Neuronal stem cell (in vitro differentiated cells): Measurements from ENCODE around the gene PIM2.

Source experiments
- DNase-seq: peaks from one replicate; pipeline ENCODE4 v3.0.0-alpha.2; 2013; ENCODE audit warnings: low spot score
- H2AFZ ChIP-seq: one replicate; pipeline ENCODE4 v1.6.1; 2013; ENCODE audit warnings: mild to moderate bottlenecking, low read length, inconsistent platforms
- H2AK5ac ChIP-seq: 2 replicates; pipeline ENCODE4 v1.6.1; 2013; ENCODE audit warnings: low read depth, mild to moderate bottlenecking, inconsistent platforms, low read length, moderate library complexity, mixed read lengths
- H2BK120ac ChIP-seq: 2 replicates; pipeline ENCODE4 v1.6.1; 2013; ENCODE audit warnings: low read depth, mild to moderate bottlenecking, inconsistent platforms, low read length, moderate library complexity, mixed read lengths
- H2BK12ac ChIP-seq: one replicate; pipeline ENCODE4 v1.6.1; 2013; ENCODE audit warnings: low read length, inconsistent platforms
- H2BK15ac ChIP-seq: 2 replicates; pipeline ENCODE4 v1.6.1; 2013; ENCODE audit warnings: mild to moderate bottlenecking, low read length, inconsistent platforms, mixed read lengths
- H2BK5ac ChIP-seq: one replicate; pipeline ENCODE4 v1.6.1; 2013; ENCODE audit warnings: inconsistent platforms, mild to moderate bottlenecking, low read length, moderate library complexity
- H3K14ac ChIP-seq: one replicate; pipeline ENCODE4 v1.6.1; 2013; ENCODE audit warnings: low read length, inconsistent platforms
- H3K18ac ChIP-seq: 2 replicates; pipeline ENCODE4 v1.6.1; 2013; ENCODE audit warnings: low read length, inconsistent platforms
- H3K23ac ChIP-seq: 2 replicates; pipeline ENCODE4 v1.6.1; 2013; ENCODE audit warnings: low read depth, mild to moderate bottlenecking, mixed read lengths, low read length, inconsistent platforms; ENCODE audit not compliant: poor library complexity
- H3K27ac ChIP-seq: replicated peaks from 3 replicates; pipeline ENCODE4 v1.5.1; 2013; ENCODE audit warnings: low read length, inconsistent platforms
- H3K27me3 ChIP-seq, 3 experiments: 2 replicates each; pipeline ENCODE4 v1.6.1; 2013; ENCODE audit warnings: low read length in 3 of 3, mild to moderate bottlenecking in 2 of 3, inconsistent platforms in 1 of 3, low read depth in 1 of 3, mixed read lengths in 1 of 3, moderate library complexity in 1 of 3; ENCODE audit not compliant: control insufficient read depth in 3 of 3, insufficient read depth in 3 of 3
- H3K36me3 ChIP-seq, 2 donors: replicated peaks in 1 of 2; 2 replicates each; pipeline ENCODE4 v1.6.1; 2013; ENCODE audit warnings: low read length in 2 of 2; ENCODE audit not compliant: control insufficient read depth in 2 of 2, insufficient read depth in 2 of 2
- H3K4ac ChIP-seq: 2 replicates; pipeline ENCODE4 v1.6.1; 2013; ENCODE audit warnings: inconsistent platforms, mild to moderate bottlenecking, low read length, moderate library complexity
- H3K4me1 ChIP-seq, 2 donors: 1 replicate in 1 of 2; 2 replicates in 1 of 2; pipeline ENCODE4 v1.6.1; 2013; ENCODE audit warnings: low read length in 2 of 2, low read depth in 1 of 2; ENCODE audit not compliant: control insufficient read depth in 2 of 2, insufficient read depth in 1 of 2
- H3K4me2 ChIP-seq: one replicate; pipeline ENCODE4 v1.6.1; 2013; ENCODE audit warnings: mild to moderate bottlenecking, low read length, inconsistent platforms; ENCODE audit not compliant: insufficient read depth, poor library complexity, severe bottlenecking
- H3K4me3 ChIP-seq, 2 donors: 2 replicates each; pipeline ENCODE4 v1.5.1; 2013; ENCODE audit warnings: low read length in 2 of 2, mild to moderate bottlenecking in 2 of 2, inconsistent platforms in 1 of 2, moderate library complexity in 1 of 2
- H3K79me1 ChIP-seq: one replicate; pipeline ENCODE4 v1.6.1; 2013; ENCODE audit warnings: low read depth, mild to moderate bottlenecking, inconsistent platforms, low read length, moderate library complexity
- H3K9ac ChIP-seq: one replicate; pipeline ENCODE4 v1.6.1; 2013; ENCODE audit warnings: mild to moderate bottlenecking, low read depth, low read length, inconsistent platforms; ENCODE audit not compliant: poor library complexity
- H3K9me3 ChIP-seq, 2 donors: replicated peaks in 1 of 2; 2 replicates each; pipeline versions ENCODE3 to v1.6.1; 2013; ENCODE audit warnings: low read length in 2 of 2, mild to moderate bottlenecking in 2 of 2, inconsistent platforms in 1 of 2, low read depth in 1 of 2, mixed read lengths in 1 of 2, moderate library complexity in 1 of 2; ENCODE audit not compliant: control insufficient read depth in 2 of 2, insufficient read depth in 1 of 2
- H4K8ac ChIP-seq: one replicate; pipeline ENCODE4 v1.6.1; 2013; ENCODE audit warnings: low read depth, mild to moderate bottlenecking, inconsistent platforms, low read length, moderate library complexity
- H4K91ac ChIP-seq: one replicate; pipeline ENCODE4 v1.6.1; 2013; ENCODE audit warnings: low read length, low read depth, mild to moderate bottlenecking, inconsistent platforms; ENCODE audit not compliant: poor library complexity
- WGBS, 2 donors: extraction: QIAGEN DNeasy Blood & Tissue Kit; methylation state at CpG; one replicate each; pipeline ENCODE4 v1.1.7; 2013; ENCODE audit warnings: missing lambda C conversion rate in 2 of 2, mixed read lengths in 1 of 2; ENCODE audit not compliant: insufficient read length in 2 of 2, insufficient replicate concordance in 1 of 2; ENCODE audit errors: extremely low coverage in 2 of 2; 5-methylcytosine and 5-hydroxymethylcytosine counted together

PIM2 gene

DNA sequence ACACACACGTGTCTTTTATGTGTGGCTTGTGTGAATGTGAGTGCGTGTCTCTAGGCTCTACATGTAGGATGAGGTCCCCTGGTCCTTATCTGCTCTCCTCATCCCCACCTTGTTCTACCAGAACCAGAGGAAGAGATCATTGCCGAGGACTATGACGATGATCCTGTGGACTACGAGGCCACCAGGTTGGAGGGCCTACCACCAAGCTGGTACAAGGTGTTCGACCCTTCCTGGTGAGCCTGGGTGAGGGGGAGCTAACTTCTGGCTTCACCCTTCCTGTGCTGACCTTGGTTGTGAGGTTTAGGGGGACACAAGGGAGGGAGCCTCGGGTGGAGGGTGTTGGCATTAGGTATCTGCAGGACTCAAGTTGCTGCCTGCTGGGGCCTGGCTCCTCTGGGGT lies 17.8 kb downstream of the PIM2 start:
- no CpG with 5 or more reads among the region's 7 CpGs for WGBS, 2 donors
- no peak overlapping the region for H2BK120ac ChIP-seq
- no peak overlapping the region for H2BK5ac ChIP-seq
- peaks cover 8 to 60% of the 10 kb centered on the region in 2 donors for H3K36me3 ChIP-seq
- peaks cover 2 to 6% of the 10 kb centered on the region in 2 donors for H3K4me1 ChIP-seq
- H3K27ac ChIP-seq = no peak overlapping the region
- H3K23ac ChIP-seq = no peak overlapping the region
- H2BK15ac ChIP-seq = no peak overlapping the region
- no peak overlapping the region for H3K9ac ChIP-seq
- no peak overlapping the region for H2BK12ac ChIP-seq
- H2AK5ac ChIP-seq = no peak overlapping the region
- H4K8ac ChIP-seq = no peak overlapping the region
- no peaks in the 10 kb centered on the region for H3K27me3 ChIP-seq
- H2AFZ ChIP-seq = no peak overlapping the region
- no peak overlapping the region for H3K4me2 ChIP-seq
- no peaks in the 10 kb centered on the region for H3K9me3 ChIP-seq
- H3K79me1 ChIP-seq = peaks cover 1% of the 10 kb centered on the region
- H3K4me3 ChIP-seq = no peak overlapping the region
- no peak overlapping the region for H3K18ac ChIP-seq
- H3K4ac ChIP-seq = no peak overlapping the region
- no peak overlapping the region for H3K14ac ChIP-seq
- DNase-seq = no peak
- no peak overlapping the region for H4K91ac ChIP-seq

DNA sequence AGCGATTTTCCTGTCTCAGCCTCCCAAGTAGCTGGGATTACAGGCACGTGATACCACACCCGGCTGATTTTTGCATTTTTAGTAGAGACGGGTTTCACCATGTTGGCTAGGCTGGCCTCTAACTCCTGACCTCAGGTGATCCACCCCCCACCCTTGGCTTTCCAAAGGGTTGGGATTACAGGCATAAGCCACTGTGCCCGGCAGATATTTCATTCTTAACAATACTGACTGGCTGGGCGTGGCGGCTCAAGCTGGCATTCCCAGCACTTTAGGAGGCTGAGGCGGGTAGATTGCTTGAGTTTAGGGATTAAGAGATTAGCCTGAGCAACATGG lies 19.8 kb downstream of the PIM2 start:
- H3K4me1 ChIP-seq = peaks cover 2 to 6% of the 10 kb centered on the region in 2 donors
- no peak overlapping the region for H4K8ac ChIP-seq
- DNase-seq = no peak
- H2AFZ ChIP-seq = no peak overlapping the region
- H3K9me3 ChIP-seq = no peaks in the 10 kb centered on the region
- peaks cover 1% of the 10 kb centered on the region for H3K79me1 ChIP-seq
- no peak overlapping the region for H3K18ac ChIP-seq
- no peak overlapping the region for H3K14ac ChIP-seq
- H2AK5ac ChIP-seq = no peak overlapping the region
- H2BK5ac ChIP-seq = no peak overlapping the region
- no peaks in the 10 kb centered on the region for H3K27me3 ChIP-seq
- no peak overlapping the region for H3K4ac ChIP-seq
- H2BK12ac ChIP-seq = no peak overlapping the region
- H2BK15ac ChIP-seq = no peak overlapping the region
- no peak overlapping the region for H3K27ac ChIP-seq
- no CpG with 5 or more reads among the region's 8 CpGs for WGBS, 2 donors
- peaks cover 16 to 56% of the 10 kb centered on the region in 2 donors for H3K36me3 ChIP-seq
- H4K91ac ChIP-seq = no peak overlapping the region
- no peak overlapping the region for H3K9ac ChIP-seq
- H2BK120ac ChIP-seq = no peak overlapping the region
- H3K23ac ChIP-seq = no peak overlapping the region
- H3K4me3 ChIP-seq = no peak overlapping the region
- H3K4me2 ChIP-seq = no peak overlapping the region

GRCh38 chrX:48897625-48898306 lies 21.1 kb downstream of the PIM2 start, which contains the start of the genes PQBP1 and TIMM17B:
TSS of gene PQBP1 (plus strand) at chrX:48897930. CDS start at chrX:48898510, 580 bp downstream.
TSS of gene TIMM17B (minus strand) at chrX:48897768. CDS start at chrX:48897749, 19 bp downstream.
- Histone ChIP-seq H3K27ac (peak within 1 kb of the TSS; percentile 98), H3K9me3 (no peaks in the 10 kb centered on the region), H2BK12ac (no peak within 1 kb of the TSS), H3K27me3 (no peaks in the 10 kb centered on the region), H2AFZ (peak within 1 kb of the TSS; percentile 75), H3K79me1 (peaks cover 1% of the 10 kb centered on the region), H3K4me2 (peak within 1 kb of the TSS; percentile 64), H3K4ac (no peak within 1 kb of the TSS), H2BK15ac (no peak within 1 kb of the TSS), H3K36me3 (peaks cover 16 to 53% of the 10 kb centered on the region in 2 donors), H3K4me3 (peak within 1 kb of the TSS; percentile 57 to 98), H3K23ac (no peak within 1 kb of the TSS), H2BK120ac (no peak within 1 kb of the TSS), H2BK5ac (peak within 1 kb of the TSS; percentile 29), H2AK5ac (no peak within 1 kb of the TSS), H4K8ac (peak within 1 kb of the TSS; percentile 76), H3K18ac (peak within 1 kb of the TSS; percentile 87), H4K91ac (no peak within 1 kb of the TSS), H3K9ac (peak within 1 kb of the TSS; percentile 88), H3K4me1 (peaks cover 2 to 6% of the 10 kb centered on the region in 2 donors), H3K14ac (no peak within 1 kb of the TSS)
- WGBS, 2 donors = no CpG with 5 or more reads among the region's 49 CpGs
- DNase-seq = peak; percentile 90

DNA sequence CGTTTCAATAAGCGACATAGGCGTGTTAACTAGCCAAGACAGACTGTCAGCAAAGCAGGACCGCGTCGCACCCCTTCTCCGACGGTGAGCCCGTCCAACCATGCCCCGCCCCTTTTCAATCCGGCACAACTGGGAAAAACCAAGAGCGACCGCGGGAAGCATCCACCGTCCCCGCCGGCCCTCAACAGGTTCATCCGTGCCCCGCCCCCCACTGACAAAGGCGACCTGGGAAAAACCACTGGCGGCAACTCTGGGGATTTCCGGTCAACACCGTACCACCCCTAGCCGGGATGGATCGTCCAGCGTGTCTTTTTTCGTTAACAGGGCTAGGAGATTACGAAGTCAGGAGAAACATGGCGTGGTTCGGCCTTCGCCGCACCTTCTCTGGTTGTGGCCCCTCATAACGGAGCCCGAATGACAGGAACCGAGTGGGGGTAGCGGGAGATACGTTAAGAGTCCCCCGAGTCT lies 21.6 kb downstream of the PIM2 start:
- Histone ChIP-seq H3K4ac (no peak overlapping the region), H2AK5ac (no peak overlapping the region), H3K27ac (peak overlapping the region; percentile 88), H3K79me1 (peaks cover 1% of the 10 kb centered on the region), H3K27me3 (no peaks in the 10 kb centered on the region), H4K8ac (no peak overlapping the region), H2BK5ac (peak overlapping the region; percentile 29), H4K91ac (no peak overlapping the region), H3K14ac (no peak overlapping the region), H3K36me3 (peaks cover 16 to 50% of the 10 kb centered on the region in 2 donors), H3K4me2 (peak overlapping the region; percentile 61), H3K23ac (no peak overlapping the region), H2BK12ac (no peak overlapping the region), H3K4me3 (peak overlapping the region; percentile 57 to 98), H3K4me1 (peaks cover 2 to 6% of the 10 kb centered on the region in 2 donors), H3K18ac (peak overlapping the region; percentile 87), H3K9me3 (no peaks in the 10 kb centered on the region), H2BK15ac (no peak overlapping the region), H3K9ac (peak overlapping the region; percentile 86), H2BK120ac (no peak overlapping the region), H2AFZ (peak overlapping the region; percentile 75)
- no CpG with 5 or more reads among the region's 38 CpGs for WGBS, 2 donors
- peak; percentile 72 for DNase-seq
